ENCODE measurements around the gene EVA1C. TPM values are rescaled to one million over a fixed set of nuclear protein-coding genes. Genes with fewer than 3 reads are reported as not detected.
A peak's percentile ranks its signal among the peaks of the same experiment; 100 is the strongest.

The EVA1C gene
- total and polyA plus RNA-seq, 4 donors = 40.9 to 105 (median 60.6) TPM

DNA sequence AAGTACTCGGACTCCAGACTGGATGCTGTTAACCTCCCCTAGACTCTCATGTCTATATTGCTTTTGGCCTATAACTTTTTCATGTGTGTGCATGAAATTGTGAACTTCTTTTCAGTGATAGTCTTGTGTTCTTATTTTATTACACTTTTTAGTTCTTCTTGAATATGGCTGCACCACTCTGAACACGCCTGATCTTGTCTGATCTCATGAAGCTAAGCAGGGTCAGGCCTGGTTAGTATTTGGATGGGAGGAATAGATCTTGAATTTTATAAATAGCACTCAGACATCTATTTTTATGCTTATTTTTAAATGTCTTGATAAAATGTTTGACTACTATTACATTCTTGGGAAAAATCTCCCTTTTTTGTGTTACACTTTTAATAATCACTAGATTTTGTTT lies 150.4 kb downstream of the EVA1C start:
- Histone ChIP-seq H3K4me1 (ENCODE audit: control insufficient read depth in 1 of 2, insufficient read depth in 2 of 2, low read length in 2 of 2) (peaks cover 4% of the 10 kb centered on the region in 2 donors), H3K27me3 (ENCODE audit: control insufficient read depth in 1 of 2, insufficient read depth in 2 of 2, low read length in 1 of 2) (no peaks in the 10 kb centered on the region), H3K4me3 (ENCODE audit: low read length in 2 of 2) (no peak overlapping the region), H3K9me3 (ENCODE audit: control insufficient read depth, low read length) (no peaks in the 10 kb centered on the region), H3K36me3 (ENCODE audit: control insufficient read depth in 1 of 2, insufficient read depth in 2 of 2, low read length in 1 of 2) (no peaks in the 10 kb centered on the region), H3K27ac (ENCODE audit: low read depth in 1 of 2, low read length in 2 of 2) (peak overlapping the region in 1 of 2 donors; percentile 76)
- ATAC-seq (ENCODE audit: low FRiP score) = no peak
- intact Hi-C loops (cut with DNase I) = loop anchor here in 1 of 2 donors (10.0 kb wide), 1 partner anchor 68 kb away; no protein-coding TSS in a partner anchor
- 36 to 48% methylated on average over 2 of the region's 2 CpGs for WGBS, 2 donors
- DNase-seq = no peak

Other genes with a start within 250 kb of the EVA1C start
- 1 to 10 TPM; 4.6 to 5.5 TPM for gene MIS18A, start 133.7 kb upstream of the EVA1C start, total RNA-seq
- gene MIS18A, start 133.7 kb upstream of the EVA1C start, polyA plus RNA-seq = 1 to 10 TPM; 3.3 to 4.8 TPM
- gene MRAP, start 113.9 kb upstream of the EVA1C start, total RNA-seq = under 1 TPM in 1 of 2 donors, not detected in 1; 0.42 TPM
- under 1 TPM in 1 of 2 donors, not detected in 1; 0.38 TPM for gene MRAP, start 113.9 kb upstream of the EVA1C start, polyA plus RNA-seq
- 10 to 100 TPM; 21.2 to 34.2 TPM for gene URB1, start 19.7 kb upstream of the EVA1C start, total RNA-seq
- 1 to 10 TPM; 2.0 to 4.7 TPM for gene URB1, start 19.7 kb upstream of the EVA1C start, polyA plus RNA-seq
- 1 to 10 TPM; 1.4 to 1.5 TPM for gene TCP10L, start 172.8 kb downstream of the EVA1C start, total RNA-seq
- 1 to 10 TPM in 1 of 2 donors, not detected in 1; 2.3 TPM for gene TCP10L, start 172.8 kb downstream of the EVA1C start, polyA plus RNA-seq
- gene CFAP298, start 199.7 kb downstream of the EVA1C start, total RNA-seq = 10 to 100 TPM; 20.4 to 26.9 TPM
- 10 to 100 TPM; 23.2 to 31.4 TPM for gene CFAP298, start 199.7 kb downstream of the EVA1C start, polyA plus RNA-seq

All from aorta (tissue), 5 donors.